B cell (primary cell): ENCODE results near the gene DDX27. TPM values are rescaled to one million over a fixed set of nuclear protein-coding genes. Genes with fewer than 3 reads are reported as not detected.

Experiments used
- ATAC-seq: fragments of 200-7000 bp; cut with Tn5 transposase; one replicate; pipeline ENCODE4 v1.10.0; 2021; ENCODE audit warnings: low read depth, mild to moderate bottlenecking, moderate number of reproducible peaks, moderate library complexity
- CTCF ChIA-PET: fragments of 350-600 bp; sonication (Branson Sonifier 250); formaldehyde crosslinking; loops from one replicate; lab custom pipeline; 2021; ENCODE audit warnings: antibody characterized with exemption, inconsistent platforms; lab: Charles Lee
- POLR2A ChIA-PET: fragments of 350-600 bp; sonication (Branson Sonifier 250); formaldehyde crosslinking; loops from one replicate; lab custom pipeline; 2021; ENCODE audit warnings: antibody characterized with exemption; lab: Charles Lee
- DNase-seq: peaks from one replicate; pipeline ENCODE4 v3.0.0; 2013
- H2AFZ ChIP-seq: 2 replicates; pipeline ENCODE4 v1.6.1; 2012; ENCODE audit warnings: mild to moderate bottlenecking, low read depth, low read length; ENCODE audit not compliant: insufficient read depth, poor library complexity, severe bottlenecking
- H3K27ac ChIP-seq, 2 donors: 1 replicate in 1 of 2; 2 replicates in 1 of 2; pipeline ENCODE4 v1.5.1; 2012 to 2013; ENCODE audit warnings: low read length in 2 of 2, mild to moderate bottlenecking in 2 of 2, moderate library complexity in 1 of 2
- H3K27me3 ChIP-seq, 4 experiments: fragments of 200-600 bp in 1 of 4; sonication (generic) in 1 of 4; replicated peaks in 1 of 4; 1 replicate in 2 of 4; 2 replicates in 2 of 4; pipeline versions ENCODE4 v1.6.1 to v1.7.0; 2013 to 2016; ENCODE audit warnings: low read length in 3 of 4, mild to moderate bottlenecking in 2 of 4, mixed read lengths in 1 of 4, moderate library complexity in 1 of 4; ENCODE audit not compliant: insufficient read depth in 4 of 4, control insufficient read depth in 3 of 4; ENCODE audit errors: control extremely low read depth in 1 of 4
- H3K36me3 ChIP-seq, 2 experiments: replicated peaks in 1 of 2; 1 replicate in 1 of 2; 2 replicates in 1 of 2; pipeline versions ENCODE4 v1.6.1 to v1.7.1; 2013; ENCODE audit warnings: low read length in 1 of 2; ENCODE audit not compliant: insufficient read depth in 2 of 2, control insufficient read depth in 1 of 2; ENCODE audit errors: control extremely low read depth in 1 of 2, extremely low read depth in 1 of 2
- H3K4me1 ChIP-seq, 2 donors: fragments of 200-600 bp in 1 of 2; sonication (generic) in 1 of 2; 1 replicate in 1 of 2; 2 replicates in 1 of 2; pipeline versions ENCODE4 v1.5.1 to v1.6.1; 2013 to 2017; ENCODE audit warnings: low read length in 2 of 2; ENCODE audit not compliant: control insufficient read depth in 2 of 2, insufficient read depth in 2 of 2
- H3K4me2 ChIP-seq: replicated peaks from 2 replicates; pipeline ENCODE3; 2012; ENCODE audit warnings: mild to moderate bottlenecking, low read depth, low read length; ENCODE audit not compliant: poor library complexity, severe bottlenecking
- H3K4me3 ChIP-seq, 5 experiments: fragments of 200-600 bp in 1 of 5; sonication (generic) in 1 of 5; 1 replicate in 3 of 5; 2 replicates in 2 of 5; pipeline versions ENCODE4 v1.5.1 to v1.7.0; 2011 to 2016; ENCODE audit warnings: low read length in 4 of 5, mild to moderate bottlenecking in 4 of 5, low read depth in 2 of 5, control low read depth in 1 of 5, moderate library complexity in 1 of 5; ENCODE audit not compliant: insufficient read depth in 1 of 5; ENCODE audit errors: control extremely low read depth in 1 of 5, extremely low read depth in 1 of 5
- H3K79me2 ChIP-seq: fragments of 200-600 bp; sonication (generic); one replicate; pipeline ENCODE4 v1.6.0; 2016; ENCODE audit warnings: low read length; ENCODE audit not compliant: control insufficient read depth, insufficient read depth
- H3K9ac ChIP-seq: fragments of 200-600 bp; sonication (generic); 2 replicates; pipeline ENCODE4 v1.6.1; 2017; ENCODE audit warnings: mild to moderate bottlenecking, low read length, moderate library complexity
- H3K9me3 ChIP-seq, 3 donors: one replicate each; pipeline versions ENCODE4 v1.6.1 to v1.7.1; 2013; ENCODE audit warnings: low read length in 2 of 3; ENCODE audit not compliant: control insufficient read depth in 2 of 3, insufficient read depth in 1 of 3; ENCODE audit errors: control extremely low read depth in 1 of 3
- H4K20me1 ChIP-seq: 2 replicates; pipeline ENCODE4 v1.6.0; 2012; ENCODE audit warnings: mild to moderate bottlenecking, low read length; ENCODE audit not compliant: insufficient read depth, control insufficient read depth, poor library complexity, severe bottlenecking
- H3K27ac Mint-ChIP-seq: one replicate; pipeline ENCODE4 v1.8.0; 2021; ENCODE audit warnings: mixed read lengths
- H3K27me3 Mint-ChIP-seq: one replicate; pipeline ENCODE4 v1.8.0; 2021; ENCODE audit warnings: mixed read lengths
- H3K4me1 Mint-ChIP-seq: one replicate; pipeline ENCODE4 v1.8.0; 2021; ENCODE audit warnings: mixed read lengths
- H3K4me3 Mint-ChIP-seq: one replicate; pipeline ENCODE4 v1.8.0; 2021; ENCODE audit warnings: mixed read lengths
- H3K9me3 Mint-ChIP-seq: one replicate; pipeline ENCODE4 v1.8.0; 2022; ENCODE audit warnings: mixed read lengths; ENCODE audit not compliant: insufficient read depth
- CTCF ChIP-seq: fragments of 200-600 bp; IDR thresholded peaks from one replicate; pipeline ENCODE4 v1.8.0; 2022; ENCODE audit warnings: antibody characterized with exemption, mild to moderate bottlenecking
- EZH2 ChIP-seq: IDR thresholded peaks from 2 replicates; pipeline ENCODE4 v1.6.1; 2012; ENCODE audit warnings: borderline replicate concordance, low read depth, mild to moderate bottlenecking, moderate library complexity, low read length; ENCODE audit not compliant: insufficient read depth, poor library complexity, severe bottlenecking
- WGBS: methylation state at CpG from one replicate; pipeline ENCODE4 v1.1.5; 2013; ENCODE audit warnings: missing lambda C conversion rate; ENCODE audit not compliant: insufficient coverage; 5-methylcytosine and 5-hydroxymethylcytosine counted together
- intact Hi-C: fragments of 100-400 bp; cut with micrococcal nuclease; formaldehyde crosslinking; loops from one replicate; pipeline ENCODE4 v1.10.0; 2022
- polyA plus RNA-seq: library from polyadenylated mRNA; depleted of rRNA; stranded (reverse); fragments of >200 nt; gene quantifications from 2 replicates; pipeline ENCODE4 v1.2.3, GENCODE V29; 2012
- total RNA-seq, 2 donors: library from RNA; stranded (reverse); fragments of 120-200 nt in 1 of 2; gene quantifications; 1 replicate in 1 of 2; 2 replicates in 1 of 2; pipeline versions ENCODE4 v1.2.3 to v1.2.4, GENCODE V29; 2013 to 2022

Gene DDX27
- total and polyA plus RNA-seq, 2 donors (not counting 1 experiment from before 2014, with no cell fraction given): 55.0 to 74.6 TPM

GRCh38 chr20:49186535-49187329 is 32.5 kb upstream of the DDX27 start:
- intact Hi-C loops: loop anchor here (5.0 to 10.0 kb wide), 2 partner anchors 54 to 1328 kb away; partner anchors contain the start of gene PTPN1
- peaks cover 46% of the 10 kb centered on the region for H3K4me1 Mint-ChIP-seq
- ChIA-PET POLR2A (interaction anchor here (0.6 to 2.8 kb wide), 3 partner anchors 11 to 92 kb away, joined by 6 to 12 read pairs (median 7); partner anchors contain the start of genes DDX27 and ZNFX1), CTCF (interaction anchor here (1.0 to 1.2 kb wide), 2 partner anchors 30 to 54 kb away, joined by 5 read pairs; no protein-coding TSS in a partner anchor)
- peak overlapping the region; percentile 66 for H3K9ac ChIP-seq
- H3K9me3 ChIP-seq: no peaks in the 10 kb centered on the region
- H3K36me3 ChIP-seq: peaks cover 0 to 3% of the 10 kb centered on the region in 2 experiments
- H3K79me2 ChIP-seq: peaks cover 58% of the 10 kb centered on the region
- TF ChIP-seq EZH2: no peak
- no peak for TF ChIP-seq CTCF
- H3K4me2 ChIP-seq: peak overlapping the region; percentile 88
- peak overlapping the region; percentile 12 for H2AFZ ChIP-seq
- 2% methylated on average over 11 of the region's 19 CpGs for WGBS
- ATAC-seq (no peak), DNase-seq (peak; percentile 68)
- H3K27me3 Mint-ChIP-seq: no peaks in the 10 kb centered on the region
- H3K27ac ChIP-seq: peak overlapping the region; percentile 79 to 84
- peak overlapping the region; percentile 88 for H3K4me3 Mint-ChIP-seq
- H3K27ac Mint-ChIP-seq: peak overlapping the region; percentile 74
- H3K4me1 ChIP-seq: peaks cover 14 to 20% of the 10 kb centered on the region in 2 donors
- H3K9me3 Mint-ChIP-seq: no peaks in the 10 kb centered on the region
- peak overlapping the region; percentile 54 to 74 (median 67) for H3K4me3 ChIP-seq
- H3K27me3 ChIP-seq: no peaks in the 10 kb centered on the region
- H4K20me1 ChIP-seq: peaks cover 47% of the 10 kb centered on the region
